GM12878 (cell line): ENCODE measurements around the gene ABCB4. TPM values are rescaled to one million over a fixed set of nuclear protein-coding genes. Genes with fewer than 3 reads are reported as not detected.

Source experiments
- ATAC-seq: fragments of 200-7000 bp; cut with Tn5 transposase; 3 replicates; pipeline ENCODE4 v1.9.1; 2020; ENCODE audit warnings: mild to moderate bottlenecking, moderate library complexity
- BruUV-seq: library from RNA; stranded (reverse); fragments of 400-500 nt; replicated peaks from 2 replicates; lab custom pipeline; 2021; lab: Mats Ljungman, UMichigan
- CTCF ChIA-PET: fragments of 300-600 bp; sonication (Branson Sonifier 250); formaldehyde crosslinking; extraction: SDS; loops from one replicate; lab custom pipeline; 2021; ENCODE audit warnings: inconsistent platforms; lab: Yijun Ruan, JAX
- POLR2A ChIA-PET: fragments of 350-600 bp; formaldehyde crosslinking; extraction: SDS; loops from one replicate; lab custom pipeline; 2021; ENCODE audit warnings: inconsistent platforms; lab: Charles Lee
- RAD21 ChIA-PET: fragments of 300-600 bp; sonication (Branson Sonifier 250); formaldehyde crosslinking; loops from one replicate; lab custom pipeline; 2023; ENCODE audit warnings: antibody characterized with exemption; ENCODE audit not compliant: unreplicated experiment; lab: Charles Lee
- SMC1A ChIA-PET: fragments of 300-600 bp; sonication (Branson Sonifier 250); formaldehyde crosslinking; loops from one replicate; lab custom pipeline; 2023; ENCODE audit not compliant: unreplicated experiment, uncharacterized antibody; lab: Charles Lee
- DNase-seq: peaks from one replicate; pipeline ENCODE4 v3.0.0-alpha.2; 2011; ENCODE audit warnings: low read depth, low spot score
- FAIRE-seq: peaks from 3 replicates; lab custom pipeline; 2011; peaks lifted over from hg19 to GRCh38; lab: Jason Lieb, UNC
- H2AFZ ChIP-seq: 2 replicates; pipeline ENCODE4 v1.6.0; 2011; ENCODE audit warnings: low read depth, low read length, control low read depth; ENCODE audit not compliant: control insufficient read depth
- H3K27ac ChIP-seq: 2 replicates; pipeline ENCODE4 v1.5.1; 2011; ENCODE audit warnings: control low read depth; ENCODE audit not compliant: control insufficient read depth, insufficient read depth
- H3K27me3 ChIP-seq, 2 experiments: replicated peaks in 1 of 2; 2 replicates each; pipeline versions ENCODE4 v1.6.0 to v1.6.1; 2011; ENCODE audit warnings: low read length in 1 of 2; ENCODE audit not compliant: control insufficient read depth in 2 of 2, insufficient read depth in 2 of 2
- H3K36me3 ChIP-seq, 2 experiments: 2 replicates each; pipeline ENCODE4 v1.5.1; 2011; ENCODE audit warnings: low read length in 1 of 2; ENCODE audit not compliant: control insufficient read depth in 2 of 2, insufficient read depth in 2 of 2
- H3K4me1 ChIP-seq: 2 replicates; pipeline ENCODE4 v1.6.1; 2011; ENCODE audit warnings: mild to moderate bottlenecking, low read length, moderate library complexity, mixed read lengths; ENCODE audit not compliant: control insufficient read depth, insufficient read depth
- H3K4me2 ChIP-seq: 2 replicates; pipeline ENCODE4 v1.6.0; 2011; ENCODE audit warnings: control low read depth; ENCODE audit not compliant: control insufficient read depth, insufficient read depth
- H3K4me3 ChIP-seq: fragments of 200-600 bp; sonication (generic); 2 replicates; pipeline ENCODE4 v1.5.1; 2016
- H3K79me2 ChIP-seq: 2 replicates; pipeline ENCODE4 v1.6.0; 2011; ENCODE audit warnings: low read length; ENCODE audit not compliant: control insufficient read depth, insufficient read depth
- H3K9ac ChIP-seq: 2 replicates; pipeline ENCODE4 v1.8.0; 2011; ENCODE audit warnings: low read length, control low read depth, mixed read lengths; ENCODE audit not compliant: control insufficient read depth, insufficient read depth
- H3K9me3 ChIP-seq: replicated peaks from 3 replicates; pipeline ENCODE4 v1.5.1; 2011; ENCODE audit warnings: mild to moderate bottlenecking, low read length; ENCODE audit not compliant: control insufficient read depth, insufficient read depth
- H4K20me1 ChIP-seq: 2 replicates; pipeline ENCODE4 v1.6.0; 2011; ENCODE audit not compliant: control insufficient read depth, insufficient read depth
- EP300 ChIP-seq, 2 experiments: fragments of 150-350 bp in 1 of 2; IDR thresholded peaks; 2 replicates each; pipeline ENCODE4 v1.6.1; 2011 to 2012; ENCODE audit warnings: low read depth in 2 of 2, low read length in 2 of 2, borderline replicate concordance in 1 of 2, improper control_type of control experiment in 1 of 2, inconsistent platforms in 1 of 2; ENCODE audit not compliant: control insufficient read depth in 1 of 2
- HDGF ChIP-seq: fragments of 450-650 bp; IDR thresholded peaks from 2 replicates; pipeline ENCODE4 v1.6.1; 2016; ENCODE audit warnings: antibody characterized with exemption
- POLR2AphosphoS5 ChIP-seq: IDR thresholded peaks from 2 replicates; pipeline ENCODE4 v1.6.1; 2011; ENCODE audit warnings: mild to moderate bottlenecking, low read length, inconsistent platforms
- RAD51 ChIP-seq: fragments of 450-650 bp; IDR thresholded peaks from 2 replicates; pipeline ENCODE4 v1.6.1; 2016; ENCODE audit warnings: moderate library complexity, mild to moderate bottlenecking, inconsistent platforms
- RB1 ChIP-seq: fragments of 450-650 bp; formaldehyde crosslinking; IDR thresholded peaks from 2 replicates; pipeline ENCODE4 v1.6.1; 2017; ENCODE audit warnings: mild to moderate bottlenecking, borderline replicate concordance
- RELB ChIP-seq: fragments of 450-650 bp; IDR thresholded peaks from 2 replicates; pipeline ENCODE4 v1.6.1; 2017; ENCODE audit warnings: low read depth, mild to moderate bottlenecking, moderate library complexity
- WGBS: methylation state at CpG from one replicate; pipeline ENCODE4 v1.1.6; 2016; ENCODE audit warnings: low lambda C conversion rate; ENCODE audit not compliant: insufficient replicate concordance, insufficient coverage; ENCODE audit errors: missing lambda C conversion rate; 5-methylcytosine and 5-hydroxymethylcytosine counted together
- in situ Hi-C: fragments of 300-500 bp; cut with MboI; formaldehyde crosslinking; loops from 9 replicates; pipeline ENCODE4 v1.14.3; 2018; ENCODE audit warnings: mixed read lengths
- intact Hi-C: fragments of 100-400 bp; cut with micrococcal nuclease; formaldehyde crosslinking; loops from one replicate; pipeline ENCODE4 v1.14.2; 2022; ENCODE audit not compliant: unreplicated experiment
- polyA plus RNA-seq, 11 experiments: library from polyadenylated mRNA; depleted of rRNA in 4 of 11; unstranded in 6 of 11; stranded (reverse) in 5 of 11; fragments of >200 nt; fragmentation: Nextera tagmentation in 4 of 11; fragmentation: Illumina TruSeq in 1 of 11; extraction: Ambion mirVana in 4 of 11; extraction: Trizol in 1 of 11; gene quantifications; 1 replicate in 1 of 11; 2 replicates in 10 of 11; pipeline versions ENCODE4 v1.2.1 to v1.2.3, GENCODE V29; 2011 to 2016; ENCODE audit warnings: inconsistent platforms in 2 of 11, missing spikeins in 2 of 11, low read depth in 1 of 11
- total RNA-seq, 4 experiments: library from RNA; depleted of rRNA in 3 of 4; stranded (reverse); fragments of >200 nt in 3 of 4; fragmentation: Illumina TruSeq in 1 of 4; extraction: Trizol in 1 of 4; gene quantifications; 2 replicates each; pipeline versions ENCODE4 v1.2.1 to v1.2.3, GENCODE V29; 2013 to 2021
- TF ChIP-seq, protein P1 (sequence below): fragments of 450-650 bp; IDR thresholded peaks from 2 replicates; pipeline ENCODE4 v1.6.1; 2018; ENCODE audit warnings: mild to moderate bottlenecking, low read depth, moderate library complexity; ENCODE audit not compliant: partially characterized antibody
- TF ChIP-seq, protein P2 (sequence below): fragments of 450-650 bp; IDR thresholded peaks from 2 replicates; pipeline ENCODE4 v1.6.1; 2016; ENCODE audit warnings: mild to moderate bottlenecking

Gene ABCB4
- total and polyA plus RNA-seq, 10 of the 15 experiments (the other 5 are each of a cell fraction or from before 2014, with no cell fraction given), result 1.9 to 8.3 (median 4.4) TPM

- H4K20me1 ChIP-seq, result no peaks in the 10 kb centered on the region
- ChIA-PET POLR2A (interaction anchor here (1.0 kb wide), 1 partner anchor 131 kb away, joined by 3 read pairs; the partner anchor contains the start of gene CROT), RAD21 (interaction anchor here (0.6 to 1.9 kb wide), 3 partner anchors 13 to 125 kb away, joined by 3 to 5 read pairs (median 4); partner anchors contain the start of gene ABCB1), SMC1A (interaction anchor here (1.5 kb wide), 1 partner anchor 124 kb away, joined by 4 read pairs; no protein-coding TSS in a partner anchor), CTCF (no interaction called here)
- no peak for DNase-seq
- no peaks in the 10 kb centered on the region for H3K27me3 ChIP-seq
- in situ Hi-C loops (no loop called here), intact Hi-C loops (loop anchor here (10.0 kb wide), 1 partner anchor 399 kb away; the partner anchor contains the start of genes DBF4 and SLC25A40)
- ATAC-seq, result no peak
- peak overlapping the region; percentile 50 for H3K4me3 ChIP-seq
- H3K9me3 ChIP-seq, result no peaks in the 10 kb centered on the region
- H3K9ac ChIP-seq, result peak overlapping the region; percentile 42; the same call in 1 of the 2 replicates
- 25% methylated on average over 8 of the region's 8 CpGs for WGBS
- H3K36me3 ChIP-seq, result no peaks in the 10 kb centered on the region
- no TSS peak for BruUV-seq
- peaks cover 12% of the 10 kb centered on the region for H3K4me1 ChIP-seq
- peak overlapping the region; percentile 54 for H2AFZ ChIP-seq
- TF ChIP-seq, protein P1, sequence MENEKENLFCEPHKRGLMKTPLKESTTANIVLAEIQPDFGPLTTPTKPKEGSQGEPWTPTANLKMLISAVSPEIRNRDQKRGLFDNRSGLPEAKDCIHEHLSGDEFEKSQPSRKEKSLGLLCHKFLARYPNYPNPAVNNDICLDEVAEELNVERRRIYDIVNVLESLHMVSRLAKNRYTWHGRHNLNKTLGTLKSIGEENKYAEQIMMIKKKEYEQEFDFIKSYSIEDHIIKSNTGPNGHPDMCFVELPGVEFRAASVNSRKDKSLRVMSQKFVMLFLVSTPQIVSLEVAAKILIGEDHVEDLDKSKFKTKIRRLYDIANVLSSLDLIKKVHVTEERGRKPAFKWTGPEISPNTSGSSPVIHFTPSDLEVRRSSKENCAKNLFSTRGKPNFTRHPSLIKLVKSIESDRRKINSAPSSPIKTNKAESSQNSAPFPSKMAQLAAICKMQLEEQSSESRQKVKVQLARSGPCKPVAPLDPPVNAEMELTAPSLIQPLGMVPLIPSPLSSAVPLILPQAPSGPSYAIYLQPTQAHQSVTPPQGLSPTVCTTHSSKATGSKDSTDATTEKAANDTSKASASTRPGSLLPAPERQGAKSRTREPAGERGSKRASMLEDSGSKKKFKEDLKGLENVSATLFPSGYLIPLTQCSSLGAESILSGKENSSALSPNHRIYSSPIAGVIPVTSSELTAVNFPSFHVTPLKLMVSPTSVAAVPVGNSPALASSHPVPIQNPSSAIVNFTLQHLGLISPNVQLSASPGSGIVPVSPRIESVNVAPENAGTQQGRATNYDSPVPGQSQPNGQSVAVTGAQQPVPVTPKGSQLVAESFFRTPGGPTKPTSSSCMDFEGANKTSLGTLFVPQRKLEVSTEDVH, result no peak
- TF ChIP-seq POLR2AphosphoS5, result peak; percentile 45; the same call in 1 of the 2 replicates
- 0 out of 2 replicates have a peak, but pooled peaks have one; percentile 9 for TF ChIP-seq RELB
- no peak for TF ChIP-seq RB1
- TF ChIP-seq HDGF, result 0 out of 2 replicates have a peak, but pooled peaks have one; percentile 24
- TF ChIP-seq RAD51, result no peak
- TF ChIP-seq, protein P2, sequence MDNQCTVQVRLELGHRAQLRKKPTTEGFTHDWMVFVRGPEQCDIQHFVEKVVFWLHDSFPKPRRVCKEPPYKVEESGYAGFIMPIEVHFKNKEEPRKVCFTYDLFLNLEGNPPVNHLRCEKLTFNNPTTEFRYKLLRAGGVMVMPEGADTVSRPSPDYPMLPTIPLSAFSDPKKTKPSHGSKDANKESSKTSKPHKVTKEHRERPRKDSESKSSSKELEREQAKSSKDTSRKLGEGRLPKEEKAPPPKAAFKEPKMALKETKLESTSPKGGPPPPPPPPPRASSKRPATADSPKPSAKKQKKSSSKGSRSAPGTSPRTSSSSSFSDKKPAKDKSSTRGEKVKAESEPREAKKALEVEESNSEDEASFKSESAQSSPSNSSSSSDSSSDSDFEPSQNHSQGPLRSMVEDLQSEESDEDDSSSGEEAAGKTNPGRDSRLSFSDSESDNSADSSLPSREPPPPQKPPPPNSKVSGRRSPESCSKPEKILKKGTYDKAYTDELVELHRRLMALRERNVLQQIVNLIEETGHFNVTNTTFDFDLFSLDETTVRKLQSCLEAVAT, result peak; percentile 93
- no peak for TF ChIP-seq EP300 (IDR thresholded peaks at IDR 0.05; ENCODE audit: borderline replicate concordance in 1 of 2, control insufficient read depth in 1 of 2, low read depth in 2 of 2, low read length in 2 of 2)
- FAIRE-seq, result no peak
- no peaks in the 10 kb centered on the region for H3K79me2 ChIP-seq
- no peak overlapping the region for H3K27ac ChIP-seq
- peak overlapping the region; percentile 52 for H3K4me2 ChIP-seq
Observed at GRCh38 chr7:87476179-87476557, 688 bp upstream of the ABCB4 start.
